HuH-7.5 (cell line): ENCODE results near the gene AMH.

ENCODE experiments used
- DNase-seq: peaks from one replicate; pipeline ENCODE4 v3.0.0; 2011; ENCODE audit warnings: low spot score

The AMH gene

DNA sequence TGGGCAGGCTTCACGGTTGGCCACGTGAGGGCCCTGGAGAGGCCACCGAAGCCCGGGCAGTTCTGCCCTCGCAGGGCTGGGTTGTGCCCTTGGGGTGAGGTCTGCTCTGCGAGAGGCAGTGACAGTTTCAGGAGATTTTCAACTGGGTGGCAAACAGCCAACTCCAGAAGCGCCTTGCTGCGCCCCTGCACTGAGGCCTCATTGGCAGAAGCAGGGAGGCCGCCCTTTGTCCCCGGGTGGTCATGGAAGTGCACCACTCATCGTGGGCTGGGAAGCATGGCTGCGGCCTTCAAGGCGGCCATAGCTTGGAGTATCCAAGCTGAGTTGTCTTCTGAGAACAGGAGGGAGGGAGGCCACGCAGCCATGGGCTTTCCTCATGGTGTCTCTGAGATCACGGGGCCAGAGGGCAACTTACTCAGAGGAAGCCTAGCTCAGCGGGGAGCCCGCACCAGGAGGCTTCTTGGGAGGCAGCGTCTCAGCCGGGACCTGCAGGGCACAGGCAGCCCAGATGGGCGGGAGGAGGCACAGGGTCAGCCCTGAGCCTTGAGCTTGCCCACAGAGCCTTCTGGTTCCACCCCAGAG, 27.8 kb upstream of the AMH start:
- DNase-seq: no peak

DNA sequence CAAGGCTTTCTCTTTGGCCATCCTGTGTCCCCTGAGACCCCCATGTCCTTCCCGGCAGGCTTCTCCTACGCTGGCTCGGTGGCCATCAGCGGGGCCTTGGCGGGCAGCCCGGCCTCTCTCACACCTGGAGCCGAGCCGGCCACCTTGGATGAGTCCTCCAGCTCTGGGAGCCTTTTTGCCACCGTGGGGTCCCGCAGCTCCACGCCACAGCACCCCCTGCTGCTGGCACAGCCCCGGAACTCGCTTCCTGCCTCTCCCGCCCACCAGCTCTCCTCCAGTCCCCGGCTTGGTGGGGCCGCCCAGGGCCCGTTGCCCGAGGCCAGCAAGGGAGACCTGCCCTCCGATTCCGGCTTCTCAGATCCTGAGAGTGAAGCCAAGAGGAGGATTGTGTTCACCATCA, 27.2 kb upstream of the AMH start:
- no peak for DNase-seq

DNA sequence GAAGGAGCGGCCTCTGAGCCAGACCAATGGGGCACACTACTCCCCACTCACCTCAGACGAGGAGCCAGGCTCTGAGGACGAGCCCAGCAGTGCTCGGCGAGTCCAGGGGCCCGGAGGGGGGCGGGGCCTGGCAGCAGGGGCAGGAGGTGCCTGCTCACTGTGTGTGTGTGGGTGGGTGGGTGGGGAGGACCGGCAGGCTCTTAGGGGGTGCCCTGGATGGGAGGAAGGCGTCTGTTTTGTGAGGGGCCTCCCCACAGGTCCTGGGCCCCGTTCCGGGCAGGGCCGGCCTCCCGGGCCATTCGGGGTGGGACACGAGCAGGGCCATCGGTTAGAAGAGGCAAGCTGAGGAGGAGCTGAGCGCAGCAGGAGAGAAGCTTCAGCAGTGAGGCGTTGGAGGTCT, 25.7 kb upstream of the AMH start:
- no peak for DNase-seq

DNA sequence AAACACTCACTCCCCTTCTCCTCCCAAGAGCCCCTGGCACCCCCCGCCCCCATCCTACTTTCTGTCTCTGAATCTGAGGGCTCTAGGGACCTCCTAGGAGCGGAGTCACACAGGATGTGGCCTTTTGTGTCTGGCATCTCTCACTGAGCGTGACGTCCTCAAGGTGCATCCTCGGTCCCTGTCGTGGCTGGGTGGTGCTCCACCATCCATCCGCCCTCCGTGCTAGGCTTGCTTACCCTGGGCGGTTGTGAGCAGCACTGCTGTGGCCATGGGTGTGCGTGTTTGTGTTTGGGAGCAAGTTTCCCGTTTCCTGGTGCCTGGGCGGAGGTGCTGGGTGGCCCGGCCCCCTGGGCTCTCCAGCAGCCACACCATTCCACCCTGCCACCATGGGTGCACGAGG, 25.2 kb upstream of the AMH start:
- no peak for DNase-seq

DNA sequence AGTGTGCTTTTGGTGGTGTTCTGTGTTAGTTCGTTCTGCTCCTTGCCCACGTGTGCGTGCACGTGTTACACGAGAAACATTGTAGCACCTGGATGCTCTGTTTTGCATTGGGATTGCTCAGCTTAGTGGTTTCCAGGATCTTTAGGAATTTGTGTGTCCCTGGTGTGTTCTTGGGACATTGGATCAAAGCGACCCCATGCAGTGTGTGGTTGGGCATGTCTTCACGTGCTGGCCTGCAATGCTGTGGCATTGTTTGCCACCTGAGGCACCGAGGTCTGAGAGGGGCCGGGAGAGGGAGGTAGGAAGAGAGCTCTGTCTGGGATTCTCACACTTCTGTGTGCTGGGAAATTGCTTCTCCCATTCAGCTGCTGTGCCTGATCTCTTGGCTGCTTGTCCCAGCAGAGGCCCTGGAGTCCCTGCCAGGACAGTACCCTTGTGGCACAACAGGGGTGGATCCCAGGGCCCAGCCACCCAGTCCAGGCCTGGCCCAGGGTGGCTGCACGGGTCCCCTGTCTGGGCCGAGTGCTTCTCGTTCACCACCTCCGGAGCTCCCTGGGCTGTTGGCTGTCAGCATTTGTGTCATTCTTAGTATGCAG, 24.3 kb upstream of the AMH start:
- DNase-seq: no peak

DNA sequence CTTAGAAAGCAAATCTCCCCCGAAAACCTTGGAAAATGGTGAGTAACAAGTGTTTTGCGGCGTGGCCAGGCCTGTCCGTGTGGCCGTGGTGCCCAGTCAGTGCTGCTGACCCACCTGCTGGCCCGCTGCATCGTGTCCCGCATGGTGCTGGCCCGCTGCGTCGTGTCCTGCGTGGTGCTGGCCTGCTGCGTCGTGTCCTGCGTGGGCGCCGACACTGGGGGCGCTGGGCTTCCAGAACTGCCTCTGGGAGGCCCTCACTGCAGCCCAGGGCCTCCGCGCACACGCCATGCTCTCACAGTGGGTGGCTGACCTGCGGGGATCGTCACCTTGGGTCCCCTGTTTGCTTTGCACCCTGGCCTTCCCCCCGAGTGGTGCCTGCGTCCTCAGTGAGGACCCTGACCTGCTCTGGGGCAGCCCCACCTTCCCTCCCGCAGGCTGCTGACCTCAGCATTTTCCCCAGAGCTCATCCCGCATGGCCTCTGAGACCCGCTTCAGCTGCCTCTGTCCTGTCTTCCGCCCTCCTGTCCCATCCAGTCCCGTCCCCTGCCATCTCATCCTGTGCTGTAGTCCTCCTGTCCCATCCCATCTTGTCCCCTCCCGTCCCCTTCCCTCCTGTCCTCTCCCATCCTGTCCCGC, 23.6 kb upstream of the AMH start:
- DNase-seq: no peak

DNA sequence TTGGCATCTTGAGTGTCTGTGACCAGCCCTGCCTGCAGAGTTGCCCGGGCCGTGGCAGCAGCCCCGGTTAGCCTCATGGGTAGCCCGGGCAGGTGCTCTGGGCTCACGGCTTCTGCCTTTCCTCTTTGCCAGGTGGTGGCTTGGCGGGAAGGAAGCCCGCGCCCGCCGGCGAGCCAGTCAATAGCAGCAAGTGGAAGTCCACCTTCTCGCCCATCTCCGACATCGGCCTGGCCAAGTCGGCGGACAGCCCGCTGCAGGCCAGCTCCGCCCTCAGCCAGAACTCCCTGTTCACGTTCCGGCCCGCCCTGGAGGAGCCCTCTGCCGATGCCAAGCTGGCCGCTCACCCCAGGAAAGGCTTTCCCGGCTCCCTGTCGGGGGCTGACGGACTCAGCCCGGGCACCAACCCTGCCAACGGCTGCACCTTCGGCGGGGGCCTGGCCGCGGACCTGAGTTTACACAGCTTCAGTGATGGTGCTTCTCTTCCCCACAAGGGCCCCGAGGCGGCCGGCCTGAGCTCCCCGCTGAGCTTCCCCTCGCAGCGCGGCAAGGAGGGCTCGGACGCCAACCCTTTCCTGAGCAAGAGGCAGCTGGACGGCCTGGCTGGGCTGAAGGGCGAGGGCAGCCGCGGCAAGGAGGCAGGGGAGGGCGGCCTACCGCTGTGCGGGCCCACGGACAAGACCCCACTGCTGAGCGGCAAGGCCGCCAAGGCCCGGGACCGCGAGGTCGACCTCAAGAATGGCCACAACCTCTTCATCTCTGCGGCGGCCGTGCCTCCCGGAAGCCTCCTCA, 22.9 kb upstream of the AMH start:
- no peak for DNase-seq

DNA sequence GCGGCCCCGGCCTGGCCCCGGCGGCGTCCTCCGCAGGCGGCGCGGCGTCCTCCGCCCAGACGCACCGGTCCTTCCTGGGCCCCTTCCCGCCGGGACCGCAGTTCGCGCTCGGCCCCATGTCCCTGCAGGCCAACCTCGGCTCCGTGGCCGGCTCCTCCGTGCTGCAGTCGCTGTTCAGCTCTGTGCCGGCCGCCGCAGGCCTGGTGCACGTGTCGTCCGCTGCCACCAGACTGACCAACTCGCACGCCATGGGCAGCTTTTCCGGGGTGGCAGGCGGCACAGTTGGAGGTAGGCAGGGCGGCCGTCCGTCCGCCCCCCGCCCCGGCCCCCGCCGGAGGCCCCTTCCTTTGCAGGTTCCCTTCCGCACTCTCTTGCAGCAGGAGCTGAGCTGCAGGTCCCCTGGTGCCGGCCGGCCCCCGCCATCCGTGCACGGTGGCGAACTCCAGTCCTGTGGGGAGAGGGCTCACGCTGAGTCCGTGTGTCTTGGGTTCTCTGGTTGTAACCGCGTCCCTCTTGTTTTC, 22.2 kb upstream of the AMH start:
- DNase-seq: no peak

DNA sequence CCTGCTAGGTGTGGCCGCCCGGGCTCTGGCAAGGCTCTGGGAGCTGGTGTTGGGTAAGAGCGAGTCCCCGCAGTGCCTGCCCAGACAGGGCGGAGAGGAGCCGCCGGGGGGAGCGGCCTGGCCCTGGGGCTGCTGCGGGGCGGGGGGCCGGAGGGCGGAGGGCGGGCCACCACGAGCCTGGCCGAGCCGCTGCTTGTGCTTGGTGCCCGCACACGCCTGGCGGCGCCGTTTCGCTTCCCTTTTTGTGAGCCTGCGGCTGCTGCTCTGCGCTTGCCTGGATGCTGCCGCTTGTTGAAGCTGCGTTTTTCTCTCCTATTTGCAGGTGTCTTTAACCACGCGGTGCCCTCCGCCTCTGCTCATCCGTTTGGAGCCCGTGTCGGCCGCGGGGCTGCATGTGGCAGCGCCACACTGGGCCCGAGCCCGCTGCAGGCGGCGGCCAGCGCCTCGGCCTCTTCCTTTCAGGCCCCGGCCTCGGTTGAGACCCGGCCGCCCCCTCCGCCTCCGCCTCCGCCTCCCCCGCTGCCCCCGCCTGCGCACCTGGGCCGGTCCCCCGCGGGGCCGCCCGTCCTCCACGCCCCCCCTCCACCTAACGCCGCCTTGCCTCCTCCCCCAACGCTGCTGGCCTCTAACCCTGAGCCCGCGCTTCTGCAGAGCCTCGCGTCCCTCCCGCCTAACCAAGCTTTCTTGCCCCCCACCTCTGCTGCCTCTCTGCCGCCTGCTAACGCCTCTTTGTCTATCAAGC, 21.5 kb upstream of the AMH start:
- DNase-seq: no peak

DNA sequence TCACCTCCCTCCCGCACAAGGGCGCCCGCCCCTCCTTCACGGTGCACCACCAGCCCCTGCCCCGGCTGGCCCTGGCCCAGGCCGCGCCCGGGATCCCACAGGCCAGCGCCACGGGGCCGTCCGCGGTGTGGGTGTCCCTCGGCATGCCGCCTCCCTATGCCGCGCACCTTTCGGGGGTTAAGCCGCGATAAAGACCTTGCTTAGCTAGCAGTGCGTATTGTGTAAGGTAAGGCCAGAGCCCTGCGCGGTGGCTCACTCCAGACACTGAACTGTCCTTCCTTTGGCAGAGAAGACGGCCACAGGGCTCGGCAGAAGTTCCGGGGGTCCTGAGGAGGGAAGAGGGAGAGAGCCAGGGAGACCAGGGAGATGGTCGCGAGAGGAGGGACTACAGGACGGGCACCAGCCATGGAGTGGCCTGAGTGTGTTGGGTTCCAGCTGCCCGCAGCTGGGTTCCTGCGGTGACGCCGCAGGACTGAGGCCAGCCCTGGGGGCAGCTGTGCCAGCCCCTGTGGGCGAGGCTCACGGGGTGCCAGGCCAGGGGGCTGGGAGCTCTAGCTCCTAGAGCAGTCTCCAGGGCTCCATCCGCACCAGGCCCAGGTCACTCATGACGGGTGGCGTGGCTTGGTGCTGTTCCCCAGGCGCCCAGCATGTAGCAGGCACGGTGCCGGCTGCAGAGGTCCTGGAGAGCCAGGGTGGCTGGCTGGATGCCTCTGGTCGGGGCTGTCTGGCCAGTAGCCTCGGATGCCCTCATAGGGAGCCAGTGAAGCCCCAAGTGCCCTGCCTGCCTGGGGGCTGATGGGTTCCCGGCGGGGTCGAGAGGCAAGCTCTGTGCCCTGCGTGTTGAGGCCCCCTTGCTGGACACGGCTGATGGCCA, 20.7 kb upstream of the AMH start:
- DNase-seq: no peak

DNA sequence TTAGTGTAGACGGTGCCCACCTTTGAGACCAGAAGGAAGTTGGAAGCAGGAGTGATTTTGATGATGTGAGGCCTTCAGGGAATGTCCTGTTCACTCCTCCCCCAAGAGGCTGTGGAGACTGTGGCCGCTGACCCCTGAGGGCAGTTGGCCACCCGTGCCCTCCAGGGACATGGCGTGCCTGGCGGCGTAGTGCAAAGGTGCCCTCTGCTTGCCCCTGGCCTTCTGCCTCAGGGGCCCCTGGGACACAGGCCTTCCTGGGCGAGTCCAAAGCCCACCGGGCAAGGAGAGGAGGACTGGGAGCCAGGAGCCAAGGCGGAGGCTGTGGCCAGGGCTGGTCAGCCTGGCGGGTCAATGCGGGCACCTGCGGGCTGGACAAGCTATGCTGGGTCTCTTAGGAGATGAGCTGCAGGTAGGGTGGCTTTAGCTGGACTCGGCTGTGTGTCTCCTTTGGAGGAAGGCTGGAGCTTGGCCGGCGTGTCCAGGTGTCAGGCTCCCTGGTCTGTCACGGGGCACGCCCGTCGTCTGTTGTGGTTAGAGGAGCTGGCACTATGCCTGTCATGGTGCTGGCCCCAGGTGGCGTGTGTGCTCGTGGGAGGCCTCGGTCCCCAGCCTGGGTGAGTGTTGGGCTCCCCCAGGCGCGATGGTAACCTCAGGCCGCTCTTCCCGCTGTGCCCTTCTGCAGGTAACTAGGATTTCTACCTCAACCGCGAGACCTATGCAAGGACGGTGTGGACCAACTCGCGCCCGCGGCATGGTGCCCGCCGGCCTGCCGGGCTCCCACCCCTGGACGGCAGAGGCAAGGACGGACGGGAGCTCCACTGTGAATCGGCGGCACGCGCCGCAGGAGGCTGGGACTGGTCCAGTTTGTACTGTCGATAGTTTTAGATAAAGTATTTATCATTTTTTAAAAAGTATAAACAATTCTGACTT, 19.8 kb upstream of the AMH start:
- no peak for DNase-seq

DNA sequence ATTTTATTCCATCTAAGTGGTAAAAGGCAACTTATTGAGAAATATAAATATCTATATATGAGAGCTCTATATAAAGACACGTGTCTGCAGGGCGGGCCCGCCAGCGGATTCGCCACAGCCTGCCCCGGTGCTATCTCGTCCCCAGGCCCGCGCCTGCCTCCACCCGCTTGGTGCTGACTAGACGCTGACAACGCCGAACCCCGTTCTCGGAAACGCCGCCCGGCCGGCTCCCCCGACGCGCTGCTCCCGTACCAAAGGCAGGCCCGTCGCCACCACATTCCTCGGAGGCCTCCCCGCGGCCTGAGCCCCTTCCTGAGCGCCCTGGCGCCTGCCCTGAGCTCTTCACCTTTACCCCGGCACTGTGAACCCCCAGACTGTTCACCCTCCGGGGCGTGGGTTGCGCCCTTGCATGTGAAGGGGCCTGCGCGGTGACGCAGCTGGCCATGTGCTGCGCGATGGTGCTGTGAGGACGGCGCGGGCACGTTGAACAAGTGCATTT, 19.0 kb upstream of the AMH start:
- no peak for DNase-seq

DNA sequence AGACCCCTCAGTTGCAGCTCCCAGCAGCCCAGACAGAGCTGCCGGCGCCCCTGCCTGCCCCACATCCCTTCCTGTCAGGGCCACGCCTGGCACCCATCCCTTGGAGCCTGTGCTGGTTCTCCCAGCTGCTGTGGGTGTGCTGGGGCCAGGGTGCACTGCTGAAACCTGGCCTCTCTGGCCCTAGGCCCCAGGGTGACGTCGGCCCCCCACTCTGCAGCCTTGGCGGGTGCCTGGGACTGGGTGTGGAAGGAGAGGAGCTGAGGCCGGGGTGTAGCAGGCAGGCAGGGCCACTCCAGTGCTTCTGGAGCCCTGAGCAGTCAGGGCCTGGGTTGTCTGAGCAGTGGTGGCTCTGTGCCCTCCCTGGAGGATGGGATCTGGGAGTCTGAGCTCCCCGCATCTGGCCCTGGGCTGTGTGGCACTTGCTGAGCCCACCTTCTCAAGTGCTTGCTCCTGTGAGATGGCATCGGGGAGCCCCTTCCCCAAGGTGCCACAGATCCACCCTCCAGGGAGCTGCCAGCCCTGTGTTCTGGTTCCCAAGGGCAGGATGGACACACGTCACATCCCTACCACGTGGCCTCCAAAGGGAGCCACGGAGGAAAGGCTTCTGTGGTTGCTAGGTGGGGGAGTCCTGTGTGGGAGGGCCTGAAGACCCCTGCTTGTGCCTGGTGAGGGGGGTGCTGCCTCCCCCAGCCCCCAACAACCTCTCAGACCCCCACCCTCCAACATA, 18.2 kb upstream of the AMH start:
- no peak for DNase-seq

DNA sequence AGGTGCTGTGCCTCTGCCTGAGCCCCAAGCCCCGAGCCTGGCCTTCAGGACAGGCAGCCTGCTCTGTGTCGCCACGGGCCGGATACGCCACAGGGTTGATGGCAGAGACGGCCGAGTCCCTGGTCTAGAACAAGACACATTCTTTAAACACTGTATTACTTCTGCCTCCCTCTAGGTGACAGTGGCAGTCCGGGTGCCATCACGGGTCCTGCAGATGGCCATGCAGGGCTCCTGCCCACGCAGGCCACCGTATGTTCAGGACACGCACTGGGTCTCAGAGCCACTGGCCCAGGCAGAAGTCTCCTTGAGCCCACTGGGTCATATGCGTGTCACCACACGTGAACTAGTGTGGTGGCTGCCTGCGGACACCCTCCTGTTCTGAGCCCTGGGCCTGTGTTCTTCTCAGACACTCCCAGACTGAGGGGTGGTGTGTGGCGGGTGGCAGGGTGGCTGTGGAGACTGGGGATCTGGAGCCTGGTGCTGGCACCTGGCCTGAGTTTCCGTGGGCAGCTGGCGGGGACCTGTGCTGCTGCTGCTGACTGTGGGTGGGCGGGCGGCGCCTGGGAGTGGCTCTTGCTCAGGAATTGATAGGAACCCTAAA, 17.4 kb upstream of the AMH start:
- DNase-seq: peak; percentile 79

DNA sequence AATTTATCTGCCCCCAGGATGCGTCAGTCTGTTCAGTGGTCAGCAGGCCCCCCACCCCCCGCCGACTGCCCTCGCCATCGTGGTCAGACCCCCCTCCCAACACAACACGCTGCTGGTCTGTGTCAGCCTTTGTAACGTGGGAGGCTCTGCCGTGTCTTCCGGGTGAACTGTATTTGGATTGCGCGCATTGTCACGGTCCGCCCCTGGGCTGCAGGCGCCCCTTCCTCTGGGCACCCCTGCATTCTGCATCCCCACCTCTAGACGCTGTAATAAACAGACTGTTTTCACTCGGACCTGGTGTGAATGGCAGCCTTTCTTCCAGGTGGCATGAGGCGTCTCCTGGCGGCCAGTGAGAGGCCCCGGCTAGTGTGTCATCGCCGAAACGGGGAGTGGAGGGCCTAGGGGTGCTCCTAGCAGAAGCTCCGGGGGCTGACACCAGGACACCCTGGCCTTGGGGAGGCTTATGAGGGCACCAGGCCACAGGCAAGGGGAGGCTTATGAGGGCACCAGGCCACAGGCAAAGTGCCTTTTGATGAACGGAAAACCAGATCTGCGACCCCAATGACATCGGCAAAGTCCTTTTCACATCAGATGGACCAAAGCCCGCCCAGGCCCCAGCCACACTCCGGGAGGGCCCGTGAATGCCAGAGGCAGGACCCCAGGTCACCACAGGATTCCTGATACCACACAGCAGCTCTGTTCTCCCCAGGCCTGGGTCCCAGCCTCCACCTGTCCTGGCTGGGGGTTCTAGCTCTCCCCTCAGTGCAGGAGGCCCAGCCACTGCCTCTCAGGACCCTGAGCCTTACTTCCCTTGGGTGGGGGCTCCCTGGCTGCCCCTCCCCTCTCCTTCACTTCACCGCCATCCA, 16.6 kb upstream of the AMH start:
- no peak for DNase-seq

DNA sequence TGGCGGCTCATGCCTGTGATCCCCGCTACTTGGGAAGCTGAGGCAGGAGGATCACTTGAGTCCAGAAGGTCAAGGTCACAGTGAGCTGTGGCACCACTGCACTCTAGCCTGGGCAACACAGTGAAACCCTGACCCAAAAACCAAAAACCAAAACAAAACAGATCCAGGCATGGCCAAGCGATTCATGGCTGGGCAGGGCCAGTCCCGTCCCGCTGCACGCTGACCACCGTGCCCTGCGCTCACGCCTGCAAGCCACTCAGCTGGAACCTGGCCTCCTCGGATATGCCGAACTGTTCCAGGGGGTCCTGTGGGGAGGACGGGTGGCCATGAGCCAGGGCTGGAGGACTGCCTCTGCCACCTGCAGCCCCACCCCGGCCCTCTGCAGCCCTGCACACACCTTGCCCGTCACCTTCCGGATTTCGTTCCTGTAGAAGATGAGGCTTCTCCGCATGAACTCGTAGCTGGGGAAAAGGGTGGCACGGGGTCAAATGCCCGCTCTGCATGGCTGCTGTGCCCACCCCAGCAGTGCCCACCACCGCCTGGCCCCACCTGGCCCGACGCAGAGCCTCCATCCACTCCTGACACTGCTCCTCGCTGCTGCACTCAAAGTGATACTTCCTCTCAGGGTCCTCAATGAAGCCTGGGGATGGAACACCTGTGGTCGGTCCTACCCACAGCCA, 15.4 kb upstream of the AMH start:
- DNase-seq: no peak

DNA sequence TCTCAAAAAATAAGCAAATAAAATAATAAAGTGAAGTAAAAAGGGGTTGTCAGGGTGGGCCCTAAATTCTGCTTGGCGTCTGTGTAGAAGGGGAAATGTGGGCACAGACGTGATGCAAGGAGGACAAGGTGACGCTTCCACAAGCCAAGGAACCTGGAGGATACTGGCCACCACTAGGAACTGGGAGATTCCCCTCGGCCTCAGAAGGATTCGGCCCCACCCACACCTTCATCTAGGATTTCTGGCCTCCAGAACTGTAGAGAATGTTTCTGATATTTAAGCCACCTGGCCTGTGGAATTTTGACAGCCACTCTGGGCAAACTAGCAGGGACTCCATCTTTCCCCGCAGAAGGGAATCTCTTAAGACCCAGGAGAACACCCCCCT, 14.1 kb upstream of the AMH start:
- DNase-seq: no peak
